Anterior cingulate cortex (tissue), 58 donors: ENCODE data around the gene RNFT2.

ENCODE experiments used
- DNase-seq, 58 donors: peaks; one replicate each; lab custom pipeline; 2025; lab: John Stamatoyannopoulos, UW

Gene RNFT2

GRCh38 chr12:116818948-116819832 lies 81.1 kb downstream of the RNFT2 start:
- DNase-seq, result peak; percentile 43 to 94 (median 86)

GRCh38 chr12:116820064-116820656 lies 82.0 kb downstream of the RNFT2 start:
- DNase-seq, result no peak

GRCh38 chr12:116821291-116821690 lies 83.2 kb downstream of the RNFT2 start:
- DNase-seq, result no peak

GRCh38 chr12:116827432-116827831 lies 89.3 kb downstream of the RNFT2 start:
- no peak for DNase-seq

GRCh38 chr12:116832353-116832752 lies 94.2 kb downstream of the RNFT2 start:
- DNase-seq, result no peak

- no peak for DNase-seq
Measured at GRCh38 chr12:116833474-116833873, 95.4 kb downstream of the RNFT2 start.

GRCh38 chr12:116835484-116835883 lies 97.4 kb downstream of the RNFT2 start:
- DNase-seq, result no peak

GRCh38 chr12:116837097-116837496 lies 99.0 kb downstream of the RNFT2 start:
- DNase-seq, result peak in 1 of 58 donors; percentile 9

- DNase-seq, result no peak
Measured at GRCh38 chr12:116838365-116838764, 100.2 kb downstream of the RNFT2 start.

GRCh38 chr12:116839287-116839830 lies 101.2 kb downstream of the RNFT2 start:
- no peak for DNase-seq

- DNase-seq, result no peak
Measured at GRCh38 chr12:116843085-116843484, 105.0 kb downstream of the RNFT2 start.

GRCh38 chr12:116849216-116849615 lies 111.1 kb downstream of the RNFT2 start:
- DNase-seq, result no peak

GRCh38 chr12:116852303-116852702 lies 114.2 kb downstream of the RNFT2 start:
- DNase-seq, result no peak

GRCh38 chr12:116853507-116853906 lies 115.4 kb downstream of the RNFT2 start:
- DNase-seq, result no peak

- DNase-seq, result no peak
Measured at GRCh38 chr12:116855744-116856470, 117.8 kb downstream of the RNFT2 start.

GRCh38 chr12:116856729-116857128 lies 118.6 kb downstream of the RNFT2 start:
- no peak for DNase-seq

GRCh38 chr12:116859079-116859478 lies 121.0 kb downstream of the RNFT2 start:
- peak in 1 of 58 donors; percentile 19 for DNase-seq

- DNase-seq, result peak in 1 of 58 donors; percentile 14
Measured at GRCh38 chr12:116860263-116860662, 122.1 kb downstream of the RNFT2 start.

GRCh38 chr12:116861320-116861719 lies 123.2 kb downstream of the RNFT2 start:
- DNase-seq, result peak in 53 of 58 donors; percentile 18 to 91 (median 57)

GRCh38 chr12:116862167-116862566 lies 124.1 kb downstream of the RNFT2 start:
- no peak for DNase-seq

GRCh38 chr12:116863275-116863767 lies 125.2 kb downstream of the RNFT2 start:
- DNase-seq, result peak in 1 of 58 donors; percentile 7
